Nephron progenitor cell (in vitro differentiated cells): ENCODE data around the gene SLCO2A1.

Experiments used
- DNase-seq: peaks from one replicate; pipeline ENCODE4 v3.0.0; 2021
- H3K27ac Mint-ChIP-seq: 2 replicates; pipeline ENCODE4 v1.8.0; 2021; ENCODE audit warnings: mild to moderate bottlenecking, moderate library complexity, mixed read lengths
- H3K27me3 Mint-ChIP-seq: 2 replicates; pipeline ENCODE4 v1.8.0; 2021; ENCODE audit warnings: mild to moderate bottlenecking, low read depth, mixed read lengths; ENCODE audit not compliant: poor library complexity
- H3K36me3 Mint-ChIP-seq: 2 replicates; pipeline ENCODE4 v1.8.0; 2021; ENCODE audit warnings: low read depth, mixed read lengths
- H3K4me1 Mint-ChIP-seq: 2 replicates; pipeline ENCODE4 v1.8.0; 2021; ENCODE audit warnings: mixed read lengths
- H3K4me3 Mint-ChIP-seq: 2 replicates; pipeline ENCODE4 v1.8.0; 2021; ENCODE audit warnings: mild to moderate bottlenecking, moderate library complexity, mixed read lengths
- H3K9me3 Mint-ChIP-seq: 2 replicates; pipeline ENCODE4 v1.8.0; 2021; ENCODE audit warnings: mild to moderate bottlenecking, moderate library complexity, mixed read lengths
- TF ChIP-seq, protein P1 (sequence below): fragments of 200-600 bp; sonication (generic); IDR thresholded peaks from 2 replicates; pipeline ENCODE4 v1.5.0; 2021; ENCODE audit warnings: antibody characterized with exemption

Gene SLCO2A1

DNA sequence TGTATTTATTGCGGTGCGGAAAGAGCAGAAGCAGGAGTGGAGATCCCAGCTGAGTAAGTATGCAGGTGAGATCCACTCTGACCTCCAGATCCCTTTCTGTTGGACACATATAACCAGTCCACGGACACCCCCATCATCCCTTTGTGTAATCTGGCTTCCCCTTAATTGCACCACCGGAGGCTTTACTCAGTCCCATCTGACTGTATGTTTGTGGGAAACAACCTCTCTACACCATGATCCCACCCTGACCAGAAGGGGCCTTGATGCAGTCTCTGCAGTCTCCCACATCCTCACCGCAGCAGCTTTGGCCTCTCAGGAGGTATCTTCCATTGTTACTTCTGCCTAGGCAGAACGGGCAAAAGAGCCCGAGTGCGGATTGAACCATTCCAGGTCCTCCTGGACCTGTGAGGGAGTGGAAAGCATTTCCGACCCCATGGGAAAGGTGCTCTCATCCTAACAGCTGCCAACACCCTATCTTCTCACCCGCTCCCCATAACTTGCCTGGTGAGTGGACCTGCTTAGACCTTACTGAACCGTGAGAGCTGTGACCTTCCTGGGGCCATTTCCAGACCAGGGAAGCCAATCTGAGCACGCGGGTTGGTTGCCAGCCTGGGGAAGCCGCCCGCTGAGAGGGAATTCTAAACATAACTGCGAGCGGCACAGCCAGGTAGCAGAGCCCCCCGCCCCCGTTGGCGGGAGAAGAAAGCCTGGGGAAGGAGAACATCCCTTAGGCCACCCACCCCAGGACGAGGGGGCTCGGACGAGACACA is 1.1 kb downstream of the SLCO2A1 start:
- Mint-ChIP-seq H3K27me3 (peaks cover 26% of the 10 kb centered on the region), H3K36me3 (no peaks in the 10 kb centered on the region), H3K9me3 (no peaks in the 10 kb centered on the region), H3K4me1 (peaks cover 45% of the 10 kb centered on the region), H3K27ac (no peak overlapping the region), H3K4me3 (peak overlapping the region; percentile 93)
- DNase-seq: peak; percentile 35
- TF ChIP-seq, protein P1, sequence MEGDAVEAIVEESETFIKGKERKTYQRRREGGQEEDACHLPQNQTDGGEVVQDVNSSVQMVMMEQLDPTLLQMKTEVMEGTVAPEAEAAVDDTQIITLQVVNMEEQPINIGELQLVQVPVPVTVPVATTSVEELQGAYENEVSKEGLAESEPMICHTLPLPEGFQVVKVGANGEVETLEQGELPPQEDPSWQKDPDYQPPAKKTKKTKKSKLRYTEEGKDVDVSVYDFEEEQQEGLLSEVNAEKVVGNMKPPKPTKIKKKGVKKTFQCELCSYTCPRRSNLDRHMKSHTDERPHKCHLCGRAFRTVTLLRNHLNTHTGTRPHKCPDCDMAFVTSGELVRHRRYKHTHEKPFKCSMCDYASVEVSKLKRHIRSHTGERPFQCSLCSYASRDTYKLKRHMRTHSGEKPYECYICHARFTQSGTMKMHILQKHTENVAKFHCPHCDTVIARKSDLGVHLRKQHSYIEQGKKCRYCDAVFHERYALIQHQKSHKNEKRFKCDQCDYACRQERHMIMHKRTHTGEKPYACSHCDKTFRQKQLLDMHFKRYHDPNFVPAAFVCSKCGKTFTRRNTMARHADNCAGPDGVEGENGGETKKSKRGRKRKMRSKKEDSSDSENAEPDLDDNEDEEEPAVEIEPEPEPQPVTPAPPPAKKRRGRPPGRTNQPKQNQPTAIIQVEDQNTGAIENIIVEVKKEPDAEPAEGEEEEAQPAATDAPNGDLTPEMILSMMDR: no peak

DNA sequence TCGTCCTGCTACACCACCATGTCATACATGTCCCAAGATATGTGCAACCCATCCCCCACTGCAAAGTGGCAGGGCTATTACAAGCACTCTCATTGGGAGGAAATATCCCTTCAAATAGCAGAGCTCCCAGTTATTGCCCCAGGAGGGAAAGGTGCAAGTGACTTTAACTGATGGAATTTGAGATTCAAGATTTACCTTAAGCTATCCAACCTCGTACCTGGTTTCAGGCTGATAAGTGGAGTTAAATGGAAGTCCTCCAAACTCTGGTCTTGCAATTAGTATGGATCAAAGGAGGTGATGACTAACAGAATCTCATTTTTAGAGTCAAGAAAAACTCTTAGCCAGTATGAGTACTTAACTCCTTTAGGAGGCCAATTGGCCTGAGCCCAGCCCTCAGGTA is 2.1 kb downstream of the SLCO2A1 start:
- TF ChIP-seq, protein P1: no peak
- no peaks in the 10 kb centered on the region for H3K36me3 Mint-ChIP-seq

DNA sequence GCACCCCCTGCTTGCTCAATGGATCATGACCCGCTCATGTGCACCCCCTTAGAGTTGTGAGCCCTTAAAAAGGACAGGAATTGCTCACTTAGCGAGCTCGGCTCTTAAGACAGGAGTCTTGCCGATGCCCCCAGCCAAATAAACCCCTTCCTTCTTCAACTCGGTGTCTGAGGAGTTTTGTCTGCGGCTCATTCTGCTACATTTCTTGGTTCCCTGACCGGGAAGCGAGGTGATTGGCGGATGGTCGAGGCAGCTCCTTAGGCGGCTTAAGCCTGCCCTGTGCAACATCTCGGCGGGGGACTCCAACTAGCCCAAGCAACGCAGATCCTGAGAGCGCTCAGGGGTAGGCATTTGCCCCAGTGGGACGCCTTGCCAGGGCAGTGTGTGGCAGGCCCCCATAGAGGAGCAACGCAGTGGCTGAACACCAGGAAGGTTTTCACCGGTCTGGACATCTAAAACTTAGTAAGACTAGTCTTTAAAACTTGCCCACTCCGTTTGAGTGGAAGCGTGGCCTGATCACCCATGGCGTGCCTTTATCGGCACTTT is 9.5 kb downstream of the SLCO2A1 start:
- TF ChIP-seq, protein P1: no peak
- Mint-ChIP-seq H3K27me3 (peaks cover 3% of the 10 kb centered on the region), H3K4me1 (peaks cover 19% of the 10 kb centered on the region), H3K27ac (no peak overlapping the region), H3K9me3 (no peaks in the 10 kb centered on the region), H3K36me3 (peaks cover 24% of the 10 kb centered on the region), H3K4me3 (no peak overlapping the region)
- no peak for DNase-seq

More for the DNA sequence above, 2.1 kb downstream of the SLCO2A1 start:
- no peak overlapping the region for H3K27ac Mint-ChIP-seq
- H3K27me3 Mint-ChIP-seq: peaks cover 26% of the 10 kb centered on the region
- H3K4me1 Mint-ChIP-seq: peaks cover 50% of the 10 kb centered on the region
- H3K4me3 Mint-ChIP-seq: peak overlapping the region; percentile 93
- no peak for DNase-seq
- H3K9me3 Mint-ChIP-seq: no peaks in the 10 kb centered on the region

DNA sequence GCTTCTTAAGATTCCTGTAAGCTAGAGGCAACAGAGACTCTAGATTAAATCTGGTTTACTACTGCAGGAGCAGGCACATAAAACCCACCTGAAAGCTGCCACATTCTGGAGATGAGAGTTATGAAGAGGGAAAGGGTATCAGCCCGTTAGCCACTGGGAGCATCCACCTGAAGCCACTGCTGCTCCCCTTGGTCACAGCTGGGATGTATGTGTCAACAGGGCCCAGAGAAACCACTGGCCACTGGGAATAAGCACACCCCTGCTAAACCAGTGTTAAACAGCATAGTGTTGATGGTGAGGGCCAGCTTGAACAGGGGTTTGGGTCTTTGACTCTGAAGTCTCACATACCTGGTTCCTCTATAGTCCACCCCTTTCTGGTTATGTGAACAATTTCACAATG is 10.9 kb downstream of the SLCO2A1 start:
- TF ChIP-seq, protein P1: no peak
- no peaks in the 10 kb centered on the region for H3K9me3 Mint-ChIP-seq
- H3K4me1 Mint-ChIP-seq: peaks cover 19% of the 10 kb centered on the region
- no peak overlapping the region for H3K4me3 Mint-ChIP-seq
- peaks cover 3% of the 10 kb centered on the region for H3K27me3 Mint-ChIP-seq
- peaks cover 24% of the 10 kb centered on the region for H3K36me3 Mint-ChIP-seq
- no peak for DNase-seq
- H3K27ac Mint-ChIP-seq: no peak overlapping the region

DNA sequence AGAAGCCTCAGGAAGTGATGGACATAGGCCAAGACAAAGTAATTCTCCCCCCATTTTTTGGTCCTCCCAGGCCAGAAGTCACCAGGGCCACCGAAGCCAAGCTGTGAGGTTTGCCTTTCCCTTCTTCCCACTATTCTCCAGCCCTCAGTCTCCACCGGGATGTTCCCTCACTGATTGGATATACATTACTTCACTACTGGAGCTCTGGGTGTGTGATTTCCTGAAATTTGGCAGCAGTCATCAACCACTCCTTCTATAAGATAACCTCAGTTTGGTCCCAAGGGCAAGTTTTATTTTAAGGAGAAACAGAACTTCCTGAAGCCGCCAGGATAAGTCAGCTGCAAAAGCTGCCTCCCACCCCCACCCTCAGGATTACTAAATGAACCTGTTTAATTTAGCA is 11.3 kb downstream of the SLCO2A1 start:
- H3K36me3 Mint-ChIP-seq: peaks cover 24% of the 10 kb centered on the region
- peaks cover 17% of the 10 kb centered on the region for H3K4me1 Mint-ChIP-seq
- H3K27ac Mint-ChIP-seq: peak overlapping the region; percentile 44
- H3K9me3 Mint-ChIP-seq: no peaks in the 10 kb centered on the region
- H3K27me3 Mint-ChIP-seq: peaks cover 3% of the 10 kb centered on the region
- TF ChIP-seq, protein P1: no peak
- no peak for DNase-seq
- no peak overlapping the region for H3K4me3 Mint-ChIP-seq

DNA sequence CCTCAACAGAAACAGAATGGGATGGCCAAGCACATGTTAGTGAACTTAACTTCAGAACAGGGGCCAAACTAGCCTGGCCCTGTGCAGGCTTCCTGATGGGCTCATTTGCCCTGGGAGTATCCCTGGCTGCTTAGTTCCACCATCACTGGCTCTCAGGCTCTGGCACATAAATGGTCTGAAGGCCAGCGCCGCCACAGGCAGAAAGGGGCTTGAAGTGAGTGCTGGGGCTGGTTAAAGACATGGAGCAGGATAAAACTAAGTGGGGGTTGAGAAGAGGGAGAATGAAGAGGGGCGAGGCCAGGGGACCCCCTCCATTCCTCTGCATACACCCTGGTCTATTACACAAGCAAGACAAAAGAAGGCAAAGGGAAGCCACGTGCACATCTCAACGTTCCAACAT is 12.2 kb downstream of the SLCO2A1 start:
- Mint-ChIP-seq H3K4me1 (peaks cover 9% of the 10 kb centered on the region), H3K36me3 (peaks cover 24% of the 10 kb centered on the region), H3K9me3 (no peaks in the 10 kb centered on the region), H3K4me3 (no peak overlapping the region), H3K27me3 (no peaks in the 10 kb centered on the region), H3K27ac (no peak overlapping the region)
- TF ChIP-seq, protein P1: no peak
- DNase-seq: no peak
